ENCODE results near the gene RAB20.
A peak's percentile ranks its signal among the peaks of the same experiment; 100 is the strongest.

RAB20 gene

DNA sequence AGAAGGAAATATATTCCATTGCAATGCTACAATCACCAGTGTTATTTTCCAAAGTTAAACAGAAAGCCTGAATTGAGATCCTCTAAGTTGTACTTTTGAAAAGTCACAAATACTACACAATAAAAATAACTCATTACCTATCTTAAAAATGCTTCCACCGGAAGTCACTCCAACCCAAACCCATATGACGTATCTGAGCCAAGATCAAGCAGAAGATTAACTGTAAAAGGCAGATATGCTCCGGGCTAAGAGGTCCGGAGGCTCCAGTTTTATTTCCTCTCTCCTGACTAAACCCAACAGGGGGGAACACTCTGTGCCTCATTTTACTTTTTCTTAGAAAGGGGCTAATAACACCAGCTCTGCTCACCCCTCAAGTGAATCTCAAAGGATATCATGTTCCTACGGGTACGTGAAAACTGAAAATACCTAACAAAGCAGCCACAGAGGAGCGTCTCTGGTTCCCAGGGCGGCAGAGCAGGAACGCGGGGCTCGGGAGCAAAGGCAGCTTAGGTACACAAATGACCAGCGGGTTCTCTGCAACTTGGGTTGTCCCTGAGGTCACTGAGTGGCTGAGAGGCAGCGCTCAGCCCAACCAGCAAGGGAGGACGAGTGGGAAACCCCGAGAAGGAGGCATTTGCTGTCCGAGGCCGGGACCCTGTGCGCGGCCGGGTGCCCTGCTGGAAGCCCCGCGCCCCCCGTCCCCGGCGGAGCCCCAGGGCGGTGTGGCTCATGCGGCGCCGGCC is 750 bp downstream of the RAB20 start:
- TF ChIP-seq CTCF (conservative IDR thresholded peaks at IDR 0.05; ENCODE audit: low read length), result no peak
- DNase-seq (ENCODE audit: low read depth), result no peak
- peak overlapping the region; percentile 81 for H3K4me3 ChIP-seq (ENCODE audit: low read length)

DNA sequence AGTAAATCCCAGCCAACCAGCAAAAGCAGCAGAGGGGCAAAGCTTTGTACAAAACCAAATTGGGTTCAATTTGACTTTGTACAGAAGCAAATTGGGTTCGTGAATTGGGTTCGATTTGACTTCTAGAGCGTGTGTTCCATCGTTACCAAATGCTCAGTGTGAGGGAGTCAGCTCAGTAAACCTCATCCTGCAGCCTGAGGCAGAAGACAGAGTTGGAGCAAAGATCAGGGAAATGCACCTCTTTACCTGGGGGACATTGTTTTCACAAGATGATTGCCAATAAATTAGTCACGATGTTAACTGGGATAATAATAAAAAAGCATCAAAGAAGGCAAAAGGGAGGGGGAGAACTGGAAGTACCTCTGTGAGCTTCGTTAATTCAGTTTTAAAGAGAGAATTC is 1.5 kb downstream of the RAB20 start:
- TF ChIP-seq CTCF (conservative IDR thresholded peaks at IDR 0.05; ENCODE audit: low read length), result no peak
- H3K4me3 ChIP-seq (ENCODE audit: low read length), result peak overlapping the region; percentile 49

GRCh38 chr13:110559429-110559943 is 2.0 kb downstream of the RAB20 start:
- H3K4me3 ChIP-seq (ENCODE audit: low read length), result peak overlapping the region; percentile 49
- DNase-seq (ENCODE audit: low read depth), result peak; percentile 47
- TF ChIP-seq CTCF (conservative IDR thresholded peaks at IDR 0.05; ENCODE audit: low read length), result no peak

More for the DNA sequence above, 1.5 kb downstream of the RAB20 start:
- no peak for DNase-seq (ENCODE audit: low read depth)

DNA sequence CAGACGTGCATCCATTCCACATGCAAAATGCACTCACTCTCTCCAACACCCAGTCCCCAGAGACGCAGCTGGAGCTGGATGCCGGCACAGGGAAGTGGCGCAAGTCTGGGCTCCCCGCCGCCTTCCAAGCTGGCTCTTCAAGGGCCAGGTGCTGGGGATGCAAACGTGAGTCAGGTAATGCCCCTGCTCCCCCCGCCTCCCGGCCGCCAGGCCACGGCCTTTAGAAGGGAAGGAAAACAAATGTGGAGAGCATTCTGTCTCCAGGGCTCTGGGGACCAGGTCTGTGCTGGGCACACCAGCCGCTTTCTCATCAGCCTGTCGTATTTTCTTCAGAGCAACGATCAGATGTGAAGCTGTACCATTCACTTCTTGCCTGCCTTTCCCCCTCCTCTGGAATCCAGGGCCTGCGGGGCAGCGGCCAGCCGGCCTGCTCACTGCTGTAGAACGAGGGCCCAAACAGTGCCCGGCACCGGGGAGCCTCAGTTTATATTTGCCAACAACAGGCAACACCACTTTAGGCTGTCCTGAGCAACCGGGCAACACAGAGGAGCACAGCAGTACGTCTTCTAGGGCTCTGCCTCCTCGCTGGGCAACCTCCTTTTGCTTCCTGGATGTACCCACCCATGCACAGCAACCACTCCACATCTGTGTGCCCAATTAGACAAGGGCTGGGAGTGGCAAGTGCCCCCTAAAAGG is 3.8 kb downstream of the RAB20 start:
- no peak for DNase-seq (ENCODE audit: low read depth)
- no peak for TF ChIP-seq CTCF (conservative IDR thresholded peaks at IDR 0.05; ENCODE audit: low read length)

GRCh38 chr13:110557082-110557481 is 4.4 kb downstream of the RAB20 start:
- no peak for TF ChIP-seq CTCF (conservative IDR thresholded peaks at IDR 0.05; ENCODE audit: low read length)
- DNase-seq (ENCODE audit: low read depth), result no peak
- H3K4me3 ChIP-seq (ENCODE audit: low read length), result no peak overlapping the region

More for the DNA sequence above, 3.8 kb downstream of the RAB20 start:
- no peak overlapping the region for H3K4me3 ChIP-seq (ENCODE audit: low read length)

GRCh38 chr13:110556224-110556606 is 5.3 kb downstream of the RAB20 start:
- no peak for DNase-seq (ENCODE audit: low read depth)
- no peak for TF ChIP-seq CTCF (conservative IDR thresholded peaks at IDR 0.05; ENCODE audit: low read length)
- no peak overlapping the region for H3K4me3 ChIP-seq (ENCODE audit: low read length)
